Ishikawa (cell line): ENCODE measurements around the gene PLAAT2.

Experiments used
- TCF12 ChIP-seq: IDR thresholded peaks from 2 replicates; pipeline ENCODE4 v1.6.1; 2012; ENCODE audit warnings: low read depth
- YY1 ChIP-seq: IDR thresholded peaks from 2 replicates; pipeline ENCODE4 v1.6.1; 2012; ENCODE audit warnings: low read depth

DNA sequence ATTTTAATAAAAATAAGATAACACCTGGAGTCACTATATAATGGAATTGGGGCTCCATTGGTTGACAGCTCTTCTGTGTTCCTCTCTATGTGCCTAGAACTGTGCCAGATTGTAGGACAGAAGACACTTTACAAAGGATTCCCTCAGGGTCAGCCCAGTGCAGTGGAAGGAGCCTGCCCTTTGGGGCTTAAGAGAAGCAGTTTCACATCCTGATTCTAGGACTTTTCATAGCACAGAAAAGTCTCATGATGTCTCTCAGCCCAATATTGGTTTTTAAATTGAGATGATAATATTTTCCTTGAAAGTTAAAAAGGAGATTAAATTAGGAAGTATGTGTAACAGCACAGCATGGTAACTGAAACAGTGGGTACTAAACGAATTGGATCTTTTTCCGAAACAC lies 19.5 kb downstream of the PLAAT2 start:
- TF ChIP-seq TCF12 (no peak), YY1 (no peak)
